ENCODE results near the gene EIF2A. TPM values are rescaled to one million over a fixed set of nuclear protein-coding genes. Genes with fewer than 3 reads are reported as not detected.

EIF2A gene
- total and polyA plus RNA-seq, 2 of the 13 experiments (the other 11 are each of a cell fraction or from before 2014, with no cell fraction given), result 124 to 139 TPM

- peak; percentile 92 for TF ChIP-seq POLR2G (IDR thresholded peaks at IDR 0.05; ENCODE audit: low read depth, low read length)
- peak; percentile 64; the same call in 1 of the 2 replicates for TF ChIP-seq TARDBP (CRISPR knock-in tag; IDR thresholded peaks at IDR 0.05)
- no peak for TF ChIP-seq KAT2B (IDR thresholded peaks at IDR 0.05; ENCODE audit: borderline replicate concordance, low read depth, low read length)
- TF ChIP-seq SIN3A (IDR thresholded peaks at IDR 0.05; ENCODE audit: borderline replicate concordance, low read depth, low read length), result peak; percentile 93; the same call in 1 of the 2 replicates
- TF ChIP-seq ARID5B (CRISPR knock-in tag; IDR thresholded peaks at IDR 0.05), result peak; percentile 53; the same call in 1 of the 2 replicates
- peak; percentile 93 for TF ChIP-seq GABPA (IDR thresholded peaks at IDR 0.05; ENCODE audit: low read depth, low read length)
- peak; percentile 99 for TF ChIP-seq GABPA (CRISPR knock-in tag; IDR thresholded peaks at IDR 0.05; ENCODE audit: low read depth)
- peak; percentile 96 for TF ChIP-seq ZNF574 (CRISPR knock-in tag; IDR thresholded peaks at IDR 0.05)
- no peak; the same call in 1 of the 2 replicates for TF ChIP-seq CEBPG (CRISPR knock-in tag; IDR thresholded peaks at IDR 0.05)
- peak; percentile 69; the same call in 1 of the 2 replicates for TF ChIP-seq FOXA3 (CRISPR knock-in tag; IDR thresholded peaks at IDR 0.05)
- 0 out of 2 replicates have a peak, but pooled peaks have one; percentile 45 for TF ChIP-seq GTF2F1 (IDR thresholded peaks at IDR 0.05; ENCODE audit: low read length)
- peak; percentile 98 for TF ChIP-seq ATF1 (CRISPR knock-in tag; IDR thresholded peaks at IDR 0.05)
- no peak for TF ChIP-seq SOX6 (IDR thresholded peaks at IDR 0.05)
- TF ChIP-seq SOX6 (CRISPR knock-in tag; IDR thresholded peaks at IDR 0.05), result peak; percentile 57; the same call in 1 of the 2 replicates
- peak; percentile 27; the same call in 1 of the 2 replicates for TF ChIP-seq KLF9 (CRISPR knock-in tag; IDR thresholded peaks at IDR 0.05; ENCODE audit: low read depth)
- no peak for TF ChIP-seq ONECUT2 (CRISPR knock-in tag; IDR thresholded peaks at IDR 0.05)
- peak; percentile 28; the same call in 1 of the 2 replicates for TF ChIP-seq NFKB2 (CRISPR knock-in tag; IDR thresholded peaks at IDR 0.05; ENCODE audit: borderline replicate concordance)
- peak; percentile 58 for TF ChIP-seq U2AF1 (optimal IDR thresholded peaks at IDR 0.05; ENCODE audit: low read depth, low read length)
- TF ChIP-seq TBP (CRISPR knock-in tag; IDR thresholded peaks at IDR 0.05), result no peak
- no peak for TF ChIP-seq ZNF121 (CRISPR knock-in tag; IDR thresholded peaks at IDR 0.05)
- peak; percentile 94 for TF ChIP-seq ZNF747 (CRISPR knock-in tag; IDR thresholded peaks at IDR 0.05; ENCODE audit: borderline replicate concordance)
- peak; percentile 94 for TF ChIP-seq ZMAT3 (CRISPR knock-in tag; conservative IDR thresholded peaks at IDR 0.05)
- peak; percentile 51; the same call in 1 of the 2 replicates for TF ChIP-seq HDAC2 (CRISPR knock-in tag; IDR thresholded peaks at IDR 0.05)
- TF ChIP-seq NFKBIZ (CRISPR knock-in tag; IDR thresholded peaks at IDR 0.05), result peak; percentile 22; the same call in 1 of the 2 replicates
- TF ChIP-seq ESRRA (CRISPR knock-in tag; IDR thresholded peaks at IDR 0.05; ENCODE audit: low read depth), result no peak
- TF ChIP-seq ZNF589 (CRISPR knock-in tag; conservative IDR thresholded peaks at IDR 0.05), result peak; percentile 75
These were observed at the start of gene EIF2A, which contains the start of gene SERP1 (continued) for GRCh38 chr3:150546226-150547044.
